ENCODE measurements around the gene AUH.
"Not testable (repeated sequence)": the region's sequence is repeated elsewhere in the genome, so short reads cannot be mapped to it uniquely, and the experiment has no call there.

Gene AUH

GRCh38 chr9:91378695-91379127 lies 17.0 kb upstream of the AUH start:
- no peak for DNase-seq (ENCODE audit: low read depth)

- not testable (repeated sequence) for DNase-seq (ENCODE audit: low read depth)
These were observed 16.3 kb upstream of the AUH start for GRCh38 chr9:91378054-91378453.

GRCh38 chr9:91376239-91376638 lies 14.5 kb upstream of the AUH start:
- no peak for DNase-seq (ENCODE audit: low read depth)

GRCh38 chr9:91374939-91375338 lies 13.2 kb upstream of the AUH start:
- DNase-seq (ENCODE audit: low read depth), result no peak

- no peak for DNase-seq (ENCODE audit: low read depth)
These were observed 10.2 kb upstream of the AUH start for GRCh38 chr9:91371894-91372293.

GRCh38 chr9:91370006-91370405 lies 8.3 kb upstream of the AUH start:
- DNase-seq (ENCODE audit: low read depth), result not testable (repeated sequence)

GRCh38 chr9:91364702-91365101 lies 3.0 kb upstream of the AUH start:
- no peak for DNase-seq (ENCODE audit: low read depth)

GRCh38 chr9:91364005-91364404 lies 2.3 kb upstream of the AUH start:
- DNase-seq (ENCODE audit: low read depth), result no peak

- no peak for DNase-seq (ENCODE audit: low read depth)
These were observed 413 bp upstream of the AUH start for GRCh38 chr9:91362051-91362611.

GRCh38 chr9:91360551-91361290 lies 997 bp downstream of the AUH start:
- DNase-seq (ENCODE audit: low read depth), result no peak

- DNase-seq (ENCODE audit: low read depth), result no peak
These were observed 1.8 kb downstream of the AUH start for GRCh38 chr9:91359734-91360470.

GRCh38 chr9:91359083-91359482 lies 2.6 kb downstream of the AUH start:
- DNase-seq (ENCODE audit: low read depth), result no peak

- no peak for DNase-seq (ENCODE audit: low read depth)
These were observed 6.8 kb downstream of the AUH start for GRCh38 chr9:91354881-91355280.

GRCh38 chr9:91349115-91349555 lies 12.6 kb downstream of the AUH start:
- DNase-seq (ENCODE audit: low read depth), result no peak

- no peak for DNase-seq (ENCODE audit: low read depth)
These were observed 13.4 kb downstream of the AUH start for GRCh38 chr9:91348191-91348807.

GRCh38 chr9:91347377-91347776 lies 14.3 kb downstream of the AUH start:
- no peak for DNase-seq (ENCODE audit: low read depth)

GRCh38 chr9:91346644-91347043 lies 15.1 kb downstream of the AUH start:
- no peak for DNase-seq (ENCODE audit: low read depth)

- DNase-seq (ENCODE audit: low read depth), result no peak
These were observed 15.7 kb downstream of the AUH start for GRCh38 chr9:91345978-91346377.

GRCh38 chr9:91342575-91342974 lies 19.1 kb downstream of the AUH start:
- no peak for DNase-seq (ENCODE audit: low read depth)

- DNase-seq (ENCODE audit: low read depth), result no peak
These were observed 20.0 kb downstream of the AUH start for GRCh38 chr9:91341749-91342148.

- no peak for DNase-seq (ENCODE audit: low read depth)
These were observed 20.4 kb downstream of the AUH start for GRCh38 chr9:91341258-91341746.

GRCh38 chr9:91340395-91340967 lies 21.2 kb downstream of the AUH start:
- no peak for DNase-seq (ENCODE audit: low read depth)

All from T-helper 22 cell (primary cell).